Measurements from ENCODE around the gene DDR2.

The DDR2 gene

DNA sequence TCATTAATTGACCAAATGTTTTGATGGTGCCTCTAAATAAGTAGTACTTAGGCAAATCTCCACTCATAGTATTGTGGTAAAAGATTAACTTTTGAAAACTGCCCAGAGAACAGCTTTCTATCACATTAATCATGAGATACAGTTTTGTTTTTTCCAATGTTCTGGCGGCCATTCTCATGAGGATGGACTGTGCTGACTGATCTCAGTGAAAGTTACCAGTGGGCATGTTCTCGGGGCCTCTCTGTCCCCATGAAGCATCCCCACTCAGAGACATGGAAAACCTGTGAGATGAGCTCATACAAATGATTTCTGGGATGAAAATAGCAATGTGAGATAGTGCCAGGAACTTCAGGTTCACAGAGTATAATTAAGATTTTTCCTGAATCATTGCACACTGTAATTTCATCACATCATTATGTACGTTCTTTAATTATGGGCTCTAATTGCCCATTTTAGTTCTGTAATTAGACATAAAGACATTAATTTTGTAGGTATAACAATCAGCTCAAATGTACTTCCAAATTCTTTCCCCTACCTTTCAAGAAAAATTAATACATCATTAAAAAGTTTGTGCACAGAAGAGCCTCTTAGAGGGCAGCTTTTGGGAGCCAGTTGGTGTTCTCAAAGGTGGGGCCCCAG lies 40.5 kb downstream of the DDR2 start:
- DNase-seq (ENCODE audit: low spot score), result no peak

DNA sequence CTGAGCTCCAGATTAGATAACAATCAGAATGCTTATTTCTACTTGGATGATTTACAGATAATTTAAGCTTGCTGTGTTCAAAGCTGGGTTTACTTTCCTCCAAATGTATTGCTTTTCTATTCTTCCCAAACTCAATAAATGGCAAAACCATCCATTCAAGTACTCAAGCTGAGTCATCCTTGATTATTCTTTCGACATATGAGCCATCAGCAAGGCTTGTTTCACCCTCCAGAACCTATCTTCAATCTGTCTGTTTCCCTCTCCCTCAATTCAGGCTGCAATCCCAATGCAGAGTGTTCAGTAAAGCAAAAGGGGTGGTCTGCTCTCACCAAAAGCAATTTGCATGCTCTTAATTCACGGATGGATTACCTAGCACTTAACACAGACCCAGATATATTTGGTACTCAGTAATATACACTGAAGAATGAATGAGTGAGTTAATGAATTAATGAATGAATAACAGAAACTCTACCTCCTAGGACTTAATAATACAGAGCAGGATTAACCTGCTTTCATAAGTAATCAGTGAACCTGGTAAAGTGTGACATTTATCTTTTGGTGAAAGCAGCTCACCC lies 41.9 kb downstream of the DDR2 start:
- DNase-seq (ENCODE audit: low spot score), result no peak

DNA sequence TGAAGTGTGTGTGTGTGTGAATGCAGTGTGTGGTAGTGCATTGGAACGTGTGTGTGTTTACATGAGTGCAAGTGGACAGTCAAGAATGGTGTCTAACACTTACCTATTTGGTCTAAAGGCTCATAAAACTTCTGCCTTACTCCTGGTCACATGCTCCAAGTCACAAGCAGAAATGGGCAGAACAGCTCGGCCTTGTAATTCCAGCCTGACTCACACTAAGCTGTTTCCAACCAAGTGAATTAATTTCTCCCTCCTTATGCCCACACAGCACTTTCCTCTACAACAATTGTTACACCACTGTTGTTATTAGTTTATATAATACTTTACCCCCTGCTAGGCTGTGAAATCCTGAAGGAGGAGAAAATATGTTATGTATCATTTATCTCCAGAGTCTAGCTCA lies 43.8 kb downstream of the DDR2 start:
- DNase-seq (ENCODE audit: low spot score), result no peak

DNA sequence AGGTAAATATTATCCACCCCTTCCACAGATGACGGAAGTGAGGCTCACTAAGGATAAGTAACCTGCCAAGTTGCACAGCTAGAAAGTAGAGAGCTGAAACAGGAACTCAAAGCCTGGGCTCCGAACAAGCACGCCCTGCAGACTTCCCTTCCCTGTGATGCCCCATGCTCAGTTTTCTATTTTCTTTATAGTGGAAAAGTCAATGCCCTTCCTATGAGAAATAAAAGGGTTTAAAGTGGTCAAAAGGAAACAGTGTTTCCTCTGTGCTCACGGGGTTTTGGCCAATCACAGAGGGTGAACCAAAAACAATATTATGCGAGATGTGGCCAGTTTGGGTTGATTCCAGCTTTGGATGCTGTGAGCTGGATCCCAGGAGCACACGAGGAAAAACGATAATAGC lies 44.5 kb downstream of the DDR2 start:
- no peak for DNase-seq (ENCODE audit: low spot score)

DNA sequence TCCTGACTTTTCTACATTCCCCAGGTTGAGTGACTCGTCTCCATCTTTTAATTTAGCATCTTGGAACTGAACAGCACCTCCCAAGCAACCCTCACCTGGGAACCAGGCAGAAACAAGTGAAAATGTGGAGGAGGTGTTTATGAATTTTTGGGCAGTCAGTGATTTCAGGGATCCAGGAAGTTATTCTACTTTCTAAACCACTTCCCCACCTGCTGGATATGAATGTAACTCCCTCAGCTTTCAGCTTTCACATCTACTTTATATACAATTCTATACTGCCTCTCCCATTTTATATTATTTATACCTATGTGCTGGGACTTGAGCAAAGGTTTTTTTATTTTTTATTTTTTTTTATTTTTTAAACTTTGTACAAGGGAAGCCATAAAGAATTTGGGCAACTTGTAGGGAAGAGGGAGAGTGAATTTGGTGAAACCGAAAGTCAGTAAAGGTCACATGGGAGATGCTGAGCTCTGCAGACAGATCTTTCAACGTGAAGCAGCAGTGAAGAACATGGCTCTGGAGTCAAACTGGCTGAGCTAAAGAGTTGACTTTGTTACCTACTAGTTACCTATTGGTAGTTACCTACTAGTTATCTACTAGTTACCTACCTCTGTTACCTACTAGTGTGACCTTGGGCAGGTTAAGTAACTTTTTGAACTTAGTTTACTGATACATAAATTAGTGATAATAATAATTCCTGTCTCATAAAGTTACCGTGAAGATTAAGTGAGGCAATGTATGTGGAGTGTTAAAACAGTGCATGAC lies 45.5 kb downstream of the DDR2 start:
- DNase-seq (ENCODE audit: low spot score), result no peak

DNA sequence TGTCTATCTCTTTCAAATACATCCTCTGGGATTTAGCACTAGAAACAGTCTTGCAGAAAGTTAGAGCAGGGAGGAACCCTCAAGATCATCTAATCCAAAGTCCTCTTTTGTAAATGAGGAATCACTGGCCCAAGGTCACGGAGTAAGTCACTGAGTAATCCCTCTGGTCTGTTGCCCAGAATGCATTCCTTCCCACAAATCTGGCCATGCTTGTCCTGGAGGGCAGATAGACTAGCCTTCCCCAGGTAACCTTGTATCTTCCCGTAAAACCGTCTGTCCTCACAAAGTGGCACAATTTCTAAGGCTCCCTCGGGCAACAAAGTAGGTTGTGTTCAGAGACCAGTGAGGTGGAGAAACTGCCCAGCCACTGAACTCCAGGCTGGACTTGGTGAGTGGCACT lies 46.2 kb downstream of the DDR2 start:
- no peak for DNase-seq (ENCODE audit: low spot score)

DNA sequence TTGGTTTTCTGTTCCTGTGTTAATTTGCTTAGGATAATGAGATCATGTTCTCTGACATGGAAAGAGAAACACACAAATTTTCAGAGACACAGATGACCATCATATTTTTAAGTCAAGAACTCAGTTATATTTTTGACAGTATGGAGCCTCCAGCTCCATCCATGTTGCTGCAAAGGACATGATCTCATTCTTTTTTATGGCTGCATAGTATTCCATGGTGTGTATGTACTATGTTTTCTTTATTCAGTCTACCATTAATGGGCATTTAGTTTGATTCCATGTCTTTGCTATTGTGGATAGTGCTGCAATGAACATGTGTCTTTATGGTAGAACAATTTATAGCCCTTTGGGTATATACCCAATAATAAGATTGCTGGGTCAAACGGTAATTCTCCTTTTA lies 47.0 kb downstream of the DDR2 start:
- no peak for DNase-seq (ENCODE audit: low spot score)

DNA sequence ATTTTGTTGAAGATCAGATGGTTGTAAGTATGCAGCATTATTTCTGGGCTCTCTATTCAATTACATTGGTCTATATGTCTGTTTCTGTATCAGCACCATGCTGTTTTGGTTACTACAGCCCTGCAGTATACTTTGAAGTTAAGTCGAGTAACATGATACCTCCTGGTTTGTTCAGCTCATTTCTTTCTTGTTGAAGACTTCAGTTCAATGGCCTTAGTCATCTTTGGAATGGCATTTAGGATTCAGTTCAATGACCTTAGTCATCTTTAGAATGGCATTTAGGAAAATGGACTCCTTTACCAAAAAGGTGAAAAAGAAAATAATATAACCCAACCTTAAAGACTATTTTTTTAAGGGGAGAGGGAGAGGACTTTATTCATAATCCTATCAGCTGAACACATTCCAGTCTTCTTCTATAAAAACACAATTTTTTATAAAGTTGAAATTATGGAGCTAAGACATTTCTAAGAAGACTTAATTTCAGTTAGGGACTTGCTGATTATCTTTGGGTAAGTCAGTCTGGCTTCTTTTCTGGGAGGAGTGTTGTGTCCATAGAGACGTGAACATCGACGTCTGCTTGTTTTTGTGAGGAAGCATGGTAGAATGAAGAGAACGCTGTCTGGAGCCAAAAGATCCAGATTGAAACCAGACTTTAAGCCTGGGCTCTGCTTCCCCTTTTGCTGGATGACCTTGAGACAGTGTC lies 48.3 kb downstream of the DDR2 start:
- no peak for DNase-seq (ENCODE audit: low spot score)

DNA sequence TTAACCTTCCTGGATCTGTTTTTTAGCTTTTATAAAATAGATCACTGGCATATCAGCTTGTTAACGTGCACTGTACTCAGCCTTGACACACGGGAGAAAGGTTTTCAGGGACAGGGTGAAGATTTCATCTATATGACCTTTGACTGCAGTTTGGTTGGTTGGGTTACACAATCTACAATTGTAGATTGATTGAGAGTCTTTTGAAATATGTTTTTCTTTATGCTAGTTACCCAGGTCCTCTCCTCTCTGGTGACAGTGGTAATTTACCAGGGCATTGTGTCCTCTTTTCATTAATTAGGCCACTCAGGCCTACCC lies 48.8 kb downstream of the DDR2 start:
- no peak for DNase-seq (ENCODE audit: low spot score)

DNA sequence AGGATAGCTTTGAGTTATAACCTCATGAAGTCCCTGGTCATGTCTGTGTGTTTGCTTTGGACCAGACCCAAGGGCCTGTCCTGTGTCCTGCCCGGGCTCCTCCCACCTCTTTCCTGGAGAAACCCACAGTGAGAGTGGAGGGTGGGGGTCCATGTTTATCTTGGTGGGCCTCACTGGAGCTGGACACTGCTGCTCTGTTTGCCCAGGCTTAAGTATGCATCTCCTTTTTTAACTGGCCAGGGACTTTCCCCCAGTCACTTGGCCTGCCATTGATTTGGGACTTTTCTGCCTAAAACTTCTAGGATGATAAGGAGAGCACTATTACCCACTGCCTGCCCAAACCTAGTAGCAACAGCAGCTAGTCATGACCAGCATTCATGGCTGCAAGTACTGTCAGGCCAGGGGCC lies 49.8 kb downstream of the DDR2 start:
- no peak for DNase-seq (ENCODE audit: low spot score)

DNA sequence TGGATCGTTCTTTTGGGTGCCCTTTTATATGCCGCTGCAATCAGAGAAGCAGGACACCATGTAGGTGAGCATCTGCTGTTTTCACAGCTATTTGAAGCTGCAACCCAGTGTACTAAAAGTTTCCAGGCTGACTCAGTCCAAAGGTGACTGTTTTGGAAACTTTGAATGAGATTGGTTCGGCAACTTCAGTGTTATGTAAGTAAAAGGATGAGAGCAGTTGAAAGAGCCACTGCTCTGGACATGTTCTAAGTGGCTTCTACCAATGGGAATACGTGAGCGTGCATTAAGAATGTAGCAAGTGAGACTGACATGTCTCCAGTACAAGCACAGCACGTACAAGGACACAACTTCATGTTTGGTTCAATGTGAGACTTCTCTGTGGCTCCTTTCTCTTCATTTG lies 55.6 kb downstream of the DDR2 start:
- DNase-seq (ENCODE audit: low spot score), result no peak

DNA sequence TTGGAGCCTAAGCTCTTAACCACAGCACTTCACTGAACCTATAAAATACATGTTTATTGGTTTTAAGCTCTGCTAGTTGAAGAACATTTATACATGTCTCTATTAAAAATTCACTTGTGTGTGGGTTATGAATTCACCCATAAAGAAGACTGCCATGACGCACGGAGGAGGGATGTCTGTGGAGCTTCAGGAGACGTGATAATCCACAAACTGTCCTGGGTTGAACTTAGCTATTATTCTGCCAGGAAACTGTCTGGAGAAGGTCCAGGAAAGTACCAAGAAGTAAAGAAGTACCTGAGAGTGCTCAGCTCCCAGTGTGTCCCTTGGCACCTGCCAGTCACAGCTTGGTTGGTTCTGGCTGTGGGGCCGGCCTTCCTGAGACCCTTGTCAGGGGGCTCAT lies 56.3 kb downstream of the DDR2 start:
- no peak for DNase-seq (ENCODE audit: low spot score)

DNA sequence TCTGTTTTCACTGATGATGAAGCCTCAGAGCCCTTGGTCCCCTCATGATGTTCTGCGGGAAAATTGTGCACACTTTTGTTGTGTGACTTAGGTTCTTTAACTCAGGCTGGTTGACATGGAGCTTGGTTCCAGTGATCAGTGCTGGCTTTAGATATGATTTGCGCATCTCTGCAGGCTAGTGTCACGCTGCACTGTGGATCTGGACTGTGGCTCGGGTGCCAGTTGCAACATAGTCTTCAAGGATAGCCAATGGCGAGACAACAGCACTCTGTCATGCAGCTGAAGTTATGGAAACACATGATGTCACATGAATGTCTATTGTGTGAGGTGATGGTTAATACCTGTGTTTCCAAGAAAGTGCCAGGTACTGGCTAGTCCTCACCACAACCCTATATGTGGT lies 56.7 kb downstream of the DDR2 start:
- no peak for DNase-seq (ENCODE audit: low spot score)

DNA sequence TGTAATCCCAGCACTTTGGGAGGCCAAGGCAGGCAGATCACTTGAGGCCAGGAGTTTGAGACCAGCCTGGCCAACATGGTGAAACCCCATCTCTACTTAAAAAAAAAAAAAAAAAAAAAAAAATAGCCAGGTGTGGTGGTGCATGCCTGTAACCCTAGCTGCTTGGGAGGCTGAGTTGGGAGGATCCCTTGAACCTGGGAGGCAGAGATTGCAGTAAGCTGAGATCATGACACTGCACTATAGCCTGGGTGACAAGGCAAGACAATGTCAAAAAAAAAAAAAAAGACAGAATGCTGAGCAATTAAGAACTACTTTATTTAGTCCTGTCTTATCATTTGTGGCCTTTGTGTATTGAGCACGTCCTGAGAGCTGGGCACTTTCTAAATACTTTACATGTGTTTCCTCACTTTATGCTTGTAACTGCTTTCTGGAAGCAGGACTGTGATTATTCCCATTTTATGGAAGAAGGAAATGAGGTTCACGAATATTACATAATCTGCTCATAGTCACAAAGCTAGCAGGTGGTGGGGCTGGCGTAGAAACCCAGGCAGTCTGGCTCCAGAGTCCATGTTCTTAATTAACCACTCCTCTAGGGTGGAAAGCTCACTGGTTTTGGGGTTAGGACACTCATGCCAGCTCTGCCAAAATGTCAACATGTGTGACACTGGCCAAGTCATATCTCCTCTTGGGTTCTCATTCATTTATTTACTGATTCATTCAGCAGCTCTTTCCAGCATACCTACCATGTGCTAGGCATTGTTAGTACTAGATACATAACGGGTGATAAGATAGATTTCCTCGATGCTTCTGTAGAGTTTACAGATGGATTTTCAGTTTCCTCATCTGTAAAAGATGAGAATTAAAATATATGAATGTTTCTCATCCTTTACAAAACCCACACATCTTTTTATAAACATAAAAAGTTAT lies 57.7 kb downstream of the DDR2 start:
- no peak for DNase-seq (ENCODE audit: low spot score)

DNA sequence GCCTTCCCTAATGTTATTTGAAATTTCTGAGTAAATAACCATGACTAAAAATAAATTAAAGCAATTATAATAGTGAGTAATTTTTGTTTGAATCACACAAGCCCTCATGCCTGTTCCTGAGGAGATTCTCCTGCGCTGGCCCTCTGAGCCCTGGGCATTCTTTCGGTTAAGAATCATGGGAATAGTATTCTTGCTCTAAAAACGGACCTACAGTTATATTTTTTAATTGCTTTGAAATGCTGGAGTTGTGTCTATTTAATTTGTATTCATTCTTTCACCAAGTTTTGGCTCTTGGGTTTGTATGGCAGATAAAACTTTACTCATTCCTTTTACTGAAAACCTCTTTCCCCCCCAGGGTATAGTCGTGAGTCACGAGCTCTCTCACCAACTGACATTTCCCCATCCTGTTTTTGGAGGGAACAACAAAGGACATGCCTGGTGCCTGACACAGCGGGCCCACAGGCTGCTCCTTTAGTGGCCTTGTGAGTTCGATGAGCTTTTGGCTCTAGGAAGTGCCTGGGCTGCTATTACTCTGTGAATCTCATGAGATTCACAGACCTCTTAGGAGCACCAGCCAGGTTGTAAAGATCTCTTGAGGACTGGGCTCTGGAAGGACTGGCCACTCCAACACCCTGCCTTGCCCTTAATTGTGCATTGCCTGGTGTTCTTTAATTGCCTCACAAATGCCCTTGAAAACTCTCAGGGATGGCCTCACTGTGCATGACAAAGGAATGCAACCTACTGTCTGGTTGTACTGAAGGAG lies 58.6 kb downstream of the DDR2 start:
- DNase-seq (ENCODE audit: low spot score), result no peak

DNA sequence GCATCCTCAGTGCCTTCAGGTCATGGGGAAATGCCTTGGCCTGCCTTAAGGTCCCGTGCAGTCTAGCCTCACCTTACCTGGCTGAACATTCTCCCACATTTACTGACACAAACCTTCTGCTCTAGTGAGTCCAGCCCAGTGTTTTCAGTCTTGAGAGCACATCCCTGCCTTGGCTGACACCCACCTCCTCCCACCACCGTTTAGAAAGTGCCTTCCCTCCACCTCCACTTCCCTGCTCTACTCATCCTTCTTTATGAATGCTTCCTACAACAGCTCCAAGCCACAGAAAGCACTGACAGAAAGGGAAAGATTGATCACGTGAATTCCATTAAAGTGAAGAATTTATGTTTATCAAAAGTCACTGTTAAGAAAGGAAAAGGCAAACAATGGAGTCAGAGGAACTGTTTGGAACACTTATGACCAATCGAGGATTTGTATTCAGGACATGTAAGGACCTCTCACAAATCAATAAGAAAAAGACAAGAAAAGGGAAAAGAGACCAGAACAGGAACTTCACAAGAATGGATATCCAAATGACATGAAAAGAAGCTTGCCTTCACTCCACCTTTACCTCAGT lies 59.8 kb downstream of the DDR2 start:
- no peak for DNase-seq (ENCODE audit: low spot score)

DNA sequence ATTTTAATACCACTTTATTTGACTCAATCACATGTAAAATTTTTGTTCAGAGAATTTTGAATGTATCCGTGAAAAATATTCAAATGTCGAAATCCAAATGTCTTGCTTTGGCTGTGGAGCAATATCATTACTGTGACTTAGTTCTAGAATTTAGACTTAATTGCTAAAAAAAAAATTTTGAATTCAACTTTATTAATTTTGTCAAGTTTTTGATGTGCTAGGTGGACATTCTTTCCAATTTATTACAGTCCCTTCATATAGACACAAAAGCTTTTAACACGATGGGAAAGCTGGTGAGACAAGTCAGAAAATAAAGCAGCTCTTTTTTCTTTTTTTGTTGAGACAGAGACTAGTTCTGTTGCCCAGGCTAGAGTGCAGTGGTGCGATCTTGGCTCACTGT lies 62.6 kb downstream of the DDR2 start:
- no peak for DNase-seq (ENCODE audit: low spot score)

DNA sequence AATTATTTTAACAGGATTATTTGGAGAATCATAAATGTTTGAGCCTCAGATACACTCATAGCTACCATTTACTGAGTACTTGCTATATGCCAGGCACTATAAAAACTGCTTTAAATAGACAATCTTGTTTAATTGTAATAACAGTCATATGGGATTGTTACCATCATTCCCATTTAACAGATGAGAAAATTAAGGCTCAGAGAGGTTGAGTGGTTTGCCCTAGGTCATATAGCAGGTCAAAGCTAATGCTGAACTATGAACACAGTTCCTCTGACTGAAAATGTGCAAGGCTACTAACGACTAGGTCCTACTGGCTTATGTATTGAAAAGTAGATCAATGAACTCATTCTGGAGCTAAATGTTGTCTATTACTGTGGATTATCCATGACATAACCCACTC lies 63.4 kb downstream of the DDR2 start:
- DNase-seq (ENCODE audit: low spot score), result no peak

DNA sequence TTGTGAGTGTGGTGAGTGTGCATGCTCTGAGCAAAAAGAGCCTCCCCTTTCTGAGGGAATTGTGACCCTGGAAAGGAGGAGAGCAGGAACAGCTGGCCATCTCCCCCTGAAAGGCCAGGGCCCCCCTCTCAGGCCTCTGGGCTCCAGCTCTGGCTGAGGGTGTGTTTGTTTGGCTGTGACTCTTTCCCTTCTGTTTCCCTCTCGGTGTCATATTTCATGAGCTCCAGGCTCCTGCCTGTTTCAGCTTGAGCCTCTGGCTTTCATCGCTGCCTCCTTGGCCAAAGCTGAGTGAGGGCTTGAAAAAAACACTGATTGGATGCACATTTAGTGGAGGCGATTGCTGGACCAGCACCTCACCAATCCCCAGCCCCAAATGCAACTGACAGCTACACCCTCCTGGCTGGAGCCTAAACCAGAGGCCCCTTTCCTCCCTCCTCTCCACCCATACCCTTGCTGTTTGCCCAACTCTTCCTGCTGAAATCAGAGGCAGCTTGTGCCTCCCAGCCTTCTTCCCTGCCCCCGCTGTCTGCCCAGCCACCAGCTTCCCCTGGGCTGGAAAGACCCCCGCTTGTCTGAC lies 64.1 kb downstream of the DDR2 start:
- DNase-seq (ENCODE audit: low spot score), result peak; percentile 59

DNA sequence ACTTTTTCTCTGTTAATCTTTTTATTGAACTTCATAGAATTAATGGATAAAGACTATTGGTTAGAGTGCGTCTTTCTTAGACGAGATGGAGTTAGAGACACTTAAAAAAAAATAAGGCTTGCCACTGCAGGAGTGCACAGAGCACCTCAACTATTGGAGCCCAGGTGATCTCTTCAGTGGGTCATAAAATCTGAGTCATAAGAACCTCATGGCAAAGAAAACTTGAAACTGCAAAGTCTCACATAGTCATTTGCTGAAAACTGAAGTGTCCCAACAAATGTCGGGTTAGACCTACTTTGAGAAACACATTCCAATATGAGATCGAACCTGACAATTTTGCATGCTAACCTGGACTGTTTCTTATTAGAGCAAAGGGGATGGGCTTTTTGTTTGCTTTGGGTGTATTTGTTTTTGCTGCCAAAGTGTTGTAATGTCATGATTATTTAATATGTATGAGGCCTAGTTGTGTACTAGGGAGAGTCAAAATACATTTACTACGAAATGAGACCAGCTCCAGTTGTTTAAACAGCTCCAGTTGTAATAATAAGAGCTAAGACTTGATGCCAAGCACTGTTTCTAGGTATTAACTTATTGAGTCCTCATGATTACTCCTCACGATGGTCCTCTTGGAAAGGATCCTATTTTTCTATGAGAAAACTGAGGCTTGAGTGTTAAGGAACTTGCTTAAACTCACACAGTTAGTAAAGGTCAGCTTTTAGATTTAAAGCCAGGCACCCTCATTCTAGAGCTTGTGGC lies 65.1 kb downstream of the DDR2 start:
- no peak for DNase-seq (ENCODE audit: low spot score)
